Neural crest cell (in vitro differentiated cells): ENCODE data around the gene HAS3. TPM values are rescaled to one million over a fixed set of nuclear protein-coding genes. Genes with fewer than 3 reads are reported as not detected.

Experiments used
- DNase-seq: peaks from one replicate; pipeline ENCODE4 v3.0.0; 2021; ENCODE audit warnings: low read depth, mixed read lengths, low spot score
- H3K27ac Mint-ChIP-seq: one replicate; pipeline ENCODE4 v1.8.0; 2021; ENCODE audit warnings: mild to moderate bottlenecking, mixed read lengths; ENCODE audit not compliant: unreplicated experiment
- H3K27me3 Mint-ChIP-seq: 2 replicates; pipeline ENCODE4 v1.8.0; 2021; ENCODE audit warnings: low read depth, mild to moderate bottlenecking, mixed read lengths
- H3K36me3 Mint-ChIP-seq: 2 replicates; pipeline ENCODE4 v1.8.0; 2021; ENCODE audit warnings: low read depth, mild to moderate bottlenecking, mixed read lengths
- H3K4me1 Mint-ChIP-seq: 2 replicates; pipeline ENCODE4 v1.8.0; 2021; ENCODE audit warnings: mixed read lengths
- H3K4me3 Mint-ChIP-seq: one replicate; pipeline ENCODE4 v1.8.0; 2021; ENCODE audit warnings: mild to moderate bottlenecking, mixed read lengths
- H3K9me3 Mint-ChIP-seq: 2 replicates; pipeline ENCODE4 v1.8.0; 2021; ENCODE audit warnings: mixed read lengths
- CTCF ChIP-seq: fragments of 200-600 bp; sonication (generic); conservative IDR thresholded peaks from 2 replicates; pipeline ENCODE4 v1.5.0; 2021; ENCODE audit warnings: antibody characterized with exemption, mild to moderate bottlenecking
- total RNA-seq: library from RNA; stranded (reverse); gene quantifications from 2 replicates; pipeline ENCODE4 v1.2.1, GENCODE V29; 2021

Gene HAS3
- total RNA-seq, 1 donor from 2014 or later, result 4.2 TPM

- Mint-ChIP-seq H3K9me3 (no peaks in the 10 kb centered on the region), H3K4me3 (no peak overlapping the region), H3K27ac (no peak overlapping the region), H3K36me3 (no peaks in the 10 kb centered on the region), H3K27me3 (no peaks in the 10 kb centered on the region), H3K4me1 (peaks cover 7% of the 10 kb centered on the region)
- TF ChIP-seq CTCF, result no peak
- no peak for DNase-seq
Measured at GRCh38 chr16:69093974-69094373, 11.5 kb upstream of the HAS3 start.

DNA sequence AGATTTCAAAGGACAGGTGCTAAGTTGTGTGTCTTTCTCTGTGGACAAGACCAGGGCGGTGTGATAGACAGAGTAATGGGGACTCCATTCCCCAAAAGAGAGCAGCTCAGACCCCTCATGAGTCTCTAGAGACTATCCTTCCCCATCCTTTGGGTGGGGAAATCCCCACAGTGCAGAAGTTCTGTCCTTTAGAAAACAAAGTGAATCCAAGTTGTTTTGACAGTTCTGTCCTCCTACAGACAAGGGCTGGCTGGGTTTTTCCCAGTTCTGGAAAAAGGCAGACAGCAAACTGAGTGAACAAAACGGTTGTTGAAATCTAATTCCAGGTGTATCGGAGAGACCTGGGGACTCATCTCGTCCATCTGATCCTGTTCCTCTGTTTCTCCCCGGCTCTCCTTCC is 11.0 kb upstream of the HAS3 start:
- no peak overlapping the region for H3K27ac Mint-ChIP-seq
- no peaks in the 10 kb centered on the region for H3K36me3 Mint-ChIP-seq
- H3K27me3 Mint-ChIP-seq, result no peaks in the 10 kb centered on the region
- no peak for DNase-seq
- peaks cover 3% of the 10 kb centered on the region for H3K4me1 Mint-ChIP-seq
- H3K9me3 Mint-ChIP-seq, result no peaks in the 10 kb centered on the region
- no peak overlapping the region for H3K4me3 Mint-ChIP-seq
- no peak for TF ChIP-seq CTCF

DNA sequence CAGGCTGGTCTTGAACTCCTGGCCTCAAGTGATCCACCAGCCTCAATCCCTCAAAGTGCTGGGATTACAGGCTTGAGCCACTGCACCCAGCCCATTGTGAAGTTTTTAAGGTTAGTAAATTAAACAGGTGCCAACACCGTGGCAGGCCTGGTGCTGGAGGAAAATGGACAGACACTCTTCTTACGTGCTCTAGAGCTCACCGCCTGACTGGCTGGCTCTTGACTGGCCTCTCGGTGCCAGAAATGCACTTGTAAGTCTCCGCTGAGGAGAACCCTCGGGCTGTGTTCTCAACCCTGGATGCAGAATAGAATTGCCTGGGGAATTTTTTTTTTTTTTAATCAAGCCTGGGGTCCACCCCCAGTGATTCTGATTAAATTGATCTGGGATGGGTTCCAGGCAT is 10.3 kb upstream of the HAS3 start:
- H3K4me1 Mint-ChIP-seq, result peaks cover 8% of the 10 kb centered on the region
- H3K27ac Mint-ChIP-seq, result no peak overlapping the region
- H3K9me3 Mint-ChIP-seq, result no peaks in the 10 kb centered on the region
- no peak for TF ChIP-seq CTCF
- no peak for DNase-seq
- no peak overlapping the region for H3K4me3 Mint-ChIP-seq
- peaks cover 1% of the 10 kb centered on the region for H3K27me3 Mint-ChIP-seq
- no peaks in the 10 kb centered on the region for H3K36me3 Mint-ChIP-seq

DNA sequence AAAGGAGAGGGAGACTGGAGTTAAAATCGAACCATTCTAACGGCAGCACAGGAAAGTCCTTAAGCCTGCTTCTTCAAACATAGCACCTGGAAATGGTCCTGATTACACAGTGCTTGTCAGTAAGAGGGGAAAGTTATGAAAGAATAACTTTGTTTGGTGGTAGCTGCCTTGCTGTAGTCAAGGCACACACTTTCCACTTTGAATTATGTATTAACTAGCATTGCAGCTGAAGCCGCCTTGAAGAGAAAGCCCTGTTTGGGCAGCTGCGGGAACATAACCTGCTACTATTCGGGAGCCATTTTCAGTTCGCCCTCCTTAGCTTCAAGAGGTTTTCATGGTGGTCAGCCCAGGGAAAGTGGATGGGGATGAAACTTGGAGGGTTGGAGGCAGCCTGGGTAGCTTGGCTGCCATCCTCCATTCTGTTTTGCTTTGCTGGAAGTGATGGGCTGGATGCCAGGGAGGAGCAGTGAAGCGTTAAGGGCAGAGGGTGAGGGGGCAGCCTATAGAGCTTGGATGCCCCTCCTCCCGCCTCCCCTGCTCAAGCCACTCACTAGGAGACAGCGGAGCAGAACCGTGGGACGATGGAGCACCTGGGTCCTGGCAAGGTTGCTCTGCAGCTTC is 5.3 kb upstream of the HAS3 start:
- peaks cover 24% of the 10 kb centered on the region for H3K27me3 Mint-ChIP-seq
- H3K36me3 Mint-ChIP-seq, result no peaks in the 10 kb centered on the region
- no peak overlapping the region for H3K27ac Mint-ChIP-seq
- no peak for DNase-seq
- no peak overlapping the region for H3K4me3 Mint-ChIP-seq
- TF ChIP-seq CTCF, result no peak
- peaks cover 21% of the 10 kb centered on the region for H3K4me1 Mint-ChIP-seq
- H3K9me3 Mint-ChIP-seq, result no peaks in the 10 kb centered on the region

DNA sequence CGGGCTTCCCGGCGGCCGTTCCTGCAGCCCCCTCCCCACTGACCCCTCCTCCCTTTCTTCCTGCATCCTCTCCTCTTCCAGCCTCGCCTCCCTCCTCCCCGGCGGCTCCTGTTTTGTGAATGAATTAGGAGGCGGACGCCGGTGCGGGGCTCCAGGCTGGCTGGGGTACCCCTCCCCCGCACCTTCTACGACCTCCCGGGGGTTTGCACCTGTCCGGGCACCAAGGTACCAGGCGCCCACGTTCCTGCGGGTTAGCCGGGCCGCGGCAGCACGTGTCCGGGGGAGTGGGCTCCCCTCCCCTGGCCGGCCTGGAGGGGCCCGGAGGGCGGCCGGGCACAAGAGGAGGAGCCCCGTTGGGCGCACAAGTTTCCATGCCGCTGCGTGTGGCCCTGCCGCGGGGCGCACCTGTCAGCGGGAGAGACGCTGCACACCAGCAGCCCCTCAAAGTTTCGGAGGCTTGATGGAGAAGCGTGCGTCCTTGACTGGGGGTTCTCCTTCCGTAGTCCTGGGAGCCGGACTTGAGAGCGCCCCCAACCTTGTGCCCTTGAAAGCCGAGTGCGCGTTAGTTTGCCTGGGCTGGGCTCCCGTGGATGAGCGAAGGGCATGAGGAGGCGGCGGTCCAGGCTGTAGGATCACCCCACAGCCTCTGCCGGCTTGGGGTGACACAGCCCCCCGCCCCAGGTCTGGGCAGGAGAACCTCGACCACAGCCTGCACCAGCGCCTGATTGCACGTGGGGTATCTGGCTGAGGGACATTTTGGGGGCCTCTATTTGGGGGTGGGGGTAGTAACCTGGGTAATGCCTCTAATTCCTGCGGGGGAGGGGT is 1.2 kb downstream of the HAS3 start:
- Mint-ChIP-seq H3K4me3 (peak overlapping the region; percentile 86), H3K27ac (no peak overlapping the region), H3K4me1 (peaks cover 20% of the 10 kb centered on the region), H3K27me3 (peaks cover 51% of the 10 kb centered on the region), H3K9me3 (no peaks in the 10 kb centered on the region), H3K36me3 (peaks cover 6% of the 10 kb centered on the region)
- peak; percentile 28 for DNase-seq
- no peak for TF ChIP-seq CTCF
